ENCODE measurements around the gene NMT1. TPM values are rescaled to one million over a fixed set of nuclear protein-coding genes. Genes with fewer than 3 reads are reported as not detected.

NMT1 gene
- polyA plus RNA-seq, 4 donors: 38.9 to 131 (median 72.0) TPM

- WGBS, 3 donors: 79 to 87% (median 81%) methylated on average over 13 of the region's 13 CpGs
- H3K27ac ChIP-seq (ENCODE audit: low read depth in 1 of 3, low read length in 2 of 3): peak overlapping the region; percentile 86
- H3K9me3 ChIP-seq (ENCODE audit: control insufficient read depth in 2 of 2, insufficient read depth in 1 of 2, low read depth in 1 of 2, low read length in 1 of 2): no peaks in the 10 kb centered on the region
- FAIRE-seq: no peak
- peaks cover 0 to 32% (median 0%) of the 10 kb centered on the region in 3 donors for H3K4me1 ChIP-seq (ENCODE audit: control insufficient read depth in 3 of 3, insufficient read depth in 2 of 3, low read depth in 1 of 3, low read length in 2 of 3)
- peak overlapping the region in 1 of 3 donors; percentile 51 for H3K4me3 ChIP-seq (ENCODE audit: low read depth in 1 of 3, low read length in 3 of 3)
- H3K27me3 ChIP-seq (ENCODE audit: control insufficient read depth in 3 of 3, insufficient read depth in 3 of 3, low read length in 3 of 3): no peaks in the 10 kb centered on the region
- DNase-seq: no peak
- H3K36me3 ChIP-seq (ENCODE audit: control insufficient read depth in 3 of 3, insufficient read depth in 2 of 3, low read depth in 1 of 3, low read length in 3 of 3): peaks cover 2 to 27% (median 3%) of the 10 kb centered on the region in 3 donors
These were observed 82.1 kb downstream of the NMT1 start for GRCh38 chr17:45143094-45143670.

GRCh38 chr17:45143767-45144198 is 82.7 kb downstream of the NMT1 start:
- Histone ChIP-seq H3K4me3 (ENCODE audit: low read depth in 1 of 3, low read length in 3 of 3) (peak overlapping the region; percentile 47 to 51 (median 51)), H3K4me1 (ENCODE audit: control insufficient read depth in 3 of 3, insufficient read depth in 2 of 3, low read depth in 1 of 3, low read length in 2 of 3) (peaks cover 0 to 32% (median 0%) of the 10 kb centered on the region in 3 donors), H3K9me3 (ENCODE audit: control insufficient read depth in 2 of 2, insufficient read depth in 1 of 2, low read depth in 1 of 2, low read length in 1 of 2) (no peaks in the 10 kb centered on the region), H3K36me3 (ENCODE audit: control insufficient read depth in 3 of 3, insufficient read depth in 2 of 3, low read depth in 1 of 3, low read length in 3 of 3) (peaks cover 0 to 23% (median 2%) of the 10 kb centered on the region in 3 donors), H3K27ac (ENCODE audit: low read depth in 1 of 3, low read length in 2 of 3) (peak overlapping the region; percentile 86), H3K27me3 (ENCODE audit: control insufficient read depth in 3 of 3, insufficient read depth in 3 of 3, low read length in 3 of 3) (no peaks in the 10 kb centered on the region)
- FAIRE-seq: no peak
- DNase-seq: peak; percentile 23 to 68
- WGBS, 3 donors: 14 to 43% (median 28%) methylated on average over 21 of the region's 21 CpGs

DNA sequence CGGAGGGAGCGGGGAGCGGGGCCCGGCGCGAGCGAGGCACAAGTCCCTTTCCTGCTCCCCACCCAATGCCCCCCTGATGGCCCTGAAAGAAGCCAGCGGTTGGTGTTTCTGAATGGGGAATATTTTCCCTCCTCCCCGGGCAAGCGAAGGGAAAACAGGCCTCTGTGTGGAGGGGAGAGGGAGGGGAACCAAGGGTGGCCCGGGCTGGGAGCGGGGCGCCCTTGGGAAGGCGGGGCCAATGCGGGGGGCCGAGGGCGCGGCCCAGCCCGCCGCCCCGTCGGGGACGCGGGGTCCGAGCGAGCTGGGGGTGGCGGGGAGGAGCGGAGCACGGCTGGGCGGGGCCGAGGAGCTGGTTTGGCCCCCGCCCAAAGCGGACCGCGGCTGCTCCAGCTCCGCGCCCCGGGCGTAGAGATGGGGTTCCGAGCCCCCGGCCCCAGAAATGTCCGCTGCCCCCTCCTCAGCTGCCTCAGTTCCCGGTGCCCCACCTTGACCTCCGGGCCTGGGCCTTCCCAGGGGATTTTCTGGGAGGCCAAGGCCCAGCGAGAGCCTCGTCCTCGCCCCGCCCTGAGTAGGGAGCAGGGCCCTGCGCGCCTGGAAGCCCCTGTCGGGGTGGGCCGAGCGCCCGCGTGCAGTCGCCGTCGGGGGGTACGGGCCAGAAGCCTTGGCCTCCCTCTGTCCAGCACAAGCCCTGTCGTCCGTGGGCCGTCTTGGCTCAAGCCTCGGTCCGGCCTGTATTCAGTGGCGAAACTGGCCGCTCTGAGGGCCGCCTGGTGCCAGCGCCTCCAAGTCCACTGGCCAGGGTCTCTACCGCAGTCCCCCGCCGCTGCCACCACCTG is 83.3 kb downstream of the NMT1 start:
- Histone ChIP-seq H3K4me3 (ENCODE audit: low read depth in 1 of 3, low read length in 3 of 3) (peak overlapping the region; percentile 47 to 51 (median 51)), H3K27me3 (ENCODE audit: control insufficient read depth in 3 of 3, insufficient read depth in 3 of 3, low read length in 3 of 3) (no peaks in the 10 kb centered on the region), H3K4me1 (ENCODE audit: control insufficient read depth in 3 of 3, insufficient read depth in 2 of 3, low read depth in 1 of 3, low read length in 2 of 3) (peaks cover 0 to 32% (median 0%) of the 10 kb centered on the region in 3 donors), H3K36me3 (ENCODE audit: control insufficient read depth in 3 of 3, insufficient read depth in 2 of 3, low read depth in 1 of 3, low read length in 3 of 3) (peaks cover 0 to 16% (median 0%) of the 10 kb centered on the region in 3 donors), H3K9me3 (ENCODE audit: control insufficient read depth in 2 of 2, insufficient read depth in 1 of 2, low read depth in 1 of 2, low read length in 1 of 2) (no peaks in the 10 kb centered on the region), H3K27ac (ENCODE audit: low read depth in 1 of 3, low read length in 2 of 3) (peak overlapping the region; percentile 86)
- FAIRE-seq: no peak
- peak; percentile 50 to 72 for DNase-seq
- WGBS, 3 donors: 11 to 14% (median 12%) methylated on average over 49 to 71 of the region's 71 CpGs

- Histone ChIP-seq H3K36me3 (ENCODE audit: control insufficient read depth in 3 of 3, insufficient read depth in 2 of 3, low read depth in 1 of 3, low read length in 3 of 3) (peaks cover 0 to 14% (median 0%) of the 10 kb centered on the region in 3 donors), H3K27me3 (ENCODE audit: control insufficient read depth in 3 of 3, insufficient read depth in 3 of 3, low read length in 3 of 3) (no peaks in the 10 kb centered on the region), H3K27ac (ENCODE audit: low read depth in 1 of 3, low read length in 2 of 3) (peak overlapping the region; percentile 86), H3K9me3 (ENCODE audit: control insufficient read depth in 2 of 2, insufficient read depth in 1 of 2, low read depth in 1 of 2, low read length in 1 of 2) (no peaks in the 10 kb centered on the region), H3K4me1 (ENCODE audit: control insufficient read depth in 3 of 3, insufficient read depth in 2 of 3, low read depth in 1 of 3, low read length in 2 of 3) (peaks cover 0 to 32% (median 0%) of the 10 kb centered on the region in 3 donors), H3K4me3 (ENCODE audit: low read depth in 1 of 3, low read length in 3 of 3) (peak overlapping the region in 2 of 3 donors; percentile 47 to 51)
- FAIRE-seq (no peak), DNase-seq (peak in 1 of 2 donors; percentile 22)
- 37 to 66% (median 39%) methylated on average over 8 of the region's 8 CpGs for WGBS, 3 donors
These were observed 83.9 kb downstream of the NMT1 start for GRCh38 chr17:45145035-45145389.

GRCh38 chr17:45146166-45146565 is 85.0 kb downstream of the NMT1 start:
- Histone ChIP-seq H3K4me3 (ENCODE audit: low read depth in 1 of 3, low read length in 3 of 3) (no peak overlapping the region), H3K4me1 (ENCODE audit: control insufficient read depth in 3 of 3, insufficient read depth in 2 of 3, low read depth in 1 of 3, low read length in 2 of 3) (peaks cover 0 to 37% (median 3%) of the 10 kb centered on the region in 3 donors), H3K9me3 (ENCODE audit: control insufficient read depth in 2 of 2, insufficient read depth in 1 of 2, low read depth in 1 of 2, low read length in 1 of 2) (no peaks in the 10 kb centered on the region), H3K27me3 (ENCODE audit: control insufficient read depth in 3 of 3, insufficient read depth in 3 of 3, low read length in 3 of 3) (no peaks in the 10 kb centered on the region), H3K27ac (ENCODE audit: low read depth in 1 of 3, low read length in 2 of 3) (peak overlapping the region; percentile 72 to 99 (median 94)), H3K36me3 (ENCODE audit: control insufficient read depth in 3 of 3, insufficient read depth in 2 of 3, low read depth in 1 of 3, low read length in 3 of 3) (peaks cover 0 to 12% (median 0%) of the 10 kb centered on the region in 3 donors)
- 84 to 89% (median 88%) methylated on average over 10 of the region's 10 CpGs for WGBS, 3 donors
- FAIRE-seq (no peak), DNase-seq (no peak)

GRCh38 chr17:45146592-45146889 is 85.4 kb downstream of the NMT1 start:
- DNase-seq: no peak
- no peak for FAIRE-seq
- 53 to 75% (median 54%) methylated on average over 4 of the region's 4 CpGs for WGBS, 3 donors
- no peaks in the 10 kb centered on the region for H3K9me3 ChIP-seq (ENCODE audit: control insufficient read depth in 2 of 2, insufficient read depth in 1 of 2, low read depth in 1 of 2, low read length in 1 of 2)
- H3K4me3 ChIP-seq (ENCODE audit: low read depth in 1 of 3, low read length in 3 of 3): no peak overlapping the region
- peaks cover 0 to 12% (median 0%) of the 10 kb centered on the region in 3 donors for H3K36me3 ChIP-seq (ENCODE audit: control insufficient read depth in 3 of 3, insufficient read depth in 2 of 3, low read depth in 1 of 3, low read length in 3 of 3)
- no peaks in the 10 kb centered on the region for H3K27me3 ChIP-seq (ENCODE audit: control insufficient read depth in 3 of 3, insufficient read depth in 3 of 3, low read length in 3 of 3)
- peak overlapping the region; percentile 72 to 99 (median 94) for H3K27ac ChIP-seq (ENCODE audit: low read depth in 1 of 3, low read length in 2 of 3)
- peaks cover 3 to 40% (median 7%) of the 10 kb centered on the region in 3 donors for H3K4me1 ChIP-seq (ENCODE audit: control insufficient read depth in 3 of 3, insufficient read depth in 2 of 3, low read depth in 1 of 3, low read length in 2 of 3)

GRCh38 chr17:45146890-45147580 is 85.9 kb downstream of the NMT1 start:
- H3K4me3 ChIP-seq (ENCODE audit: low read depth in 1 of 3, low read length in 3 of 3): peak overlapping the region; percentile 56 to 71 (median 68)
- H3K36me3 ChIP-seq (ENCODE audit: control insufficient read depth in 3 of 3, insufficient read depth in 2 of 3, low read depth in 1 of 3, low read length in 3 of 3): peaks cover 0 to 12% (median 0%) of the 10 kb centered on the region in 3 donors
- H3K9me3 ChIP-seq (ENCODE audit: control insufficient read depth in 2 of 2, insufficient read depth in 1 of 2, low read depth in 1 of 2, low read length in 1 of 2): no peaks in the 10 kb centered on the region
- WGBS, 3 donors: 3 to 8% (median 3%) methylated on average over 29 of the region's 29 CpGs
- DNase-seq (peak; percentile 90 to 97), FAIRE-seq (no peak)
- no peaks in the 10 kb centered on the region for H3K27me3 ChIP-seq (ENCODE audit: control insufficient read depth in 3 of 3, insufficient read depth in 3 of 3, low read length in 3 of 3)
- peaks cover 3 to 45% (median 10%) of the 10 kb centered on the region in 3 donors for H3K4me1 ChIP-seq (ENCODE audit: control insufficient read depth in 3 of 3, insufficient read depth in 2 of 3, low read depth in 1 of 3, low read length in 2 of 3)
- H3K27ac ChIP-seq (ENCODE audit: low read depth in 1 of 3, low read length in 2 of 3): peak overlapping the region; percentile 79 to 99 (median 94)

GRCh38 chr17:45147581-45148182 is 86.6 kb downstream of the NMT1 start:
- Histone ChIP-seq H3K27me3 (ENCODE audit: control insufficient read depth in 3 of 3, insufficient read depth in 3 of 3, low read length in 3 of 3) (no peaks in the 10 kb centered on the region), H3K9me3 (ENCODE audit: control insufficient read depth in 2 of 2, insufficient read depth in 1 of 2, low read depth in 1 of 2, low read length in 1 of 2) (no peaks in the 10 kb centered on the region), H3K27ac (ENCODE audit: low read depth in 1 of 3, low read length in 2 of 3) (peak overlapping the region; percentile 79 to 99 (median 94)), H3K4me3 (ENCODE audit: low read depth in 1 of 3, low read length in 3 of 3) (peak overlapping the region; percentile 56 to 71 (median 68)), H3K36me3 (ENCODE audit: control insufficient read depth in 3 of 3, insufficient read depth in 2 of 3, low read depth in 1 of 3, low read length in 3 of 3) (peaks cover 0 to 13% (median 0%) of the 10 kb centered on the region in 3 donors), H3K4me1 (ENCODE audit: control insufficient read depth in 3 of 3, insufficient read depth in 2 of 3, low read depth in 1 of 3, low read length in 2 of 3) (peaks cover 3 to 47% (median 10%) of the 10 kb centered on the region in 3 donors)
- DNase-seq (peak; percentile 89 to 94), FAIRE-seq (no peak)
- 0% methylated on average over 38 of the region's 38 CpGs for WGBS, 3 donors
